ENCODE measurements around the gene MEIOB. TPM values are rescaled to one million over a fixed set of nuclear protein-coding genes. Genes with fewer than 3 reads are reported as not detected.

The MEIOB gene
- total RNA-seq, 3 donors from 2014 or later (not counting 1 experiment from before 2014, with no cell fraction given), result not detected

- H3K4me3 Mint-ChIP-seq, result no peak overlapping the region
- no peak for ATAC-seq
- H3K36me3 Mint-ChIP-seq, result no peaks in the 10 kb centered on the region
- Histone ChIP-seq H3K27ac (ENCODE audit: low read length) (no peak overlapping the region), H3K4me1 (ENCODE audit: control insufficient read depth, insufficient read depth, low read length) (no peaks in the 10 kb centered on the region), H3K9me3 (ENCODE audit: control insufficient read depth, insufficient read depth, low read length) (no peaks in the 10 kb centered on the region), H3K4me3 (ENCODE audit: low read length) (no peak overlapping the region), H3K36me3 (ENCODE audit: control insufficient read depth, insufficient read depth, low read length) (peaks cover 47% of the 10 kb centered on the region), H3K27me3 (ENCODE audit: control insufficient read depth, insufficient read depth, low read length) (no peaks in the 10 kb centered on the region)
- WGBS (ENCODE audit: insufficient coverage), result 96% methylated on average over 27 of the region's 27 CpGs
- no peak overlapping the region for H3K27ac Mint-ChIP-seq
- H3K27me3 Mint-ChIP-seq (ENCODE audit: low read depth in 2 of 2), result no peaks in the 10 kb centered on the region
- H3K9me3 Mint-ChIP-seq, result no peaks in the 10 kb centered on the region
- H3K4me1 Mint-ChIP-seq, result peaks cover 3% of the 10 kb centered on the region in 2 donors
- intact Hi-C loops (cut with micrococcal nuclease), result no loop called here
- TF ChIP-seq CTCF (IDR thresholded peaks at IDR 0.05), result no peak
- DNase-seq, result no peak
Measured at GRCh38 chr16:1818204-1818872, 53.6 kb downstream of the MEIOB start.

DNA sequence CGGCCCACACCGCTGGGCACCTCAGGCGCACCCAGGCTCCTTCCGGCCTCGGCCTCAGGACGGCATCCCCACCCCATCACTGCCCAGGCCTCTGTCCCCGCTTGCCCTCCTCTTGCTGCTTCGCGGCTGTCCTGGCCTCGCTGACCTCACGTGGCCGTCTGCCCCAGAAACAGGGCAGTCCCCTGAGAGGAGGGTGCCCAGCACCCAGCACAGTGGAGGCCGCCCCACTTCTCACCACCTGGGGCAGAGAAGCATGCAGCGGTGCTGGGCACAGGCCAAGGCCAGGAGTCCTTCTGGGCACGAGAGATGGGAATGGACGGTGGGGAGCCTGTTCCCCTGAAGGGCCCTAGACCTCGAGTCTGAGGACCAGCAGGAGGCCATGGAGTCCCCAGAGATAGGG lies 54.2 kb downstream of the MEIOB start:
- no peaks in the 10 kb centered on the region for H3K9me3 Mint-ChIP-seq
- no peaks in the 10 kb centered on the region for H3K36me3 Mint-ChIP-seq

DNA sequence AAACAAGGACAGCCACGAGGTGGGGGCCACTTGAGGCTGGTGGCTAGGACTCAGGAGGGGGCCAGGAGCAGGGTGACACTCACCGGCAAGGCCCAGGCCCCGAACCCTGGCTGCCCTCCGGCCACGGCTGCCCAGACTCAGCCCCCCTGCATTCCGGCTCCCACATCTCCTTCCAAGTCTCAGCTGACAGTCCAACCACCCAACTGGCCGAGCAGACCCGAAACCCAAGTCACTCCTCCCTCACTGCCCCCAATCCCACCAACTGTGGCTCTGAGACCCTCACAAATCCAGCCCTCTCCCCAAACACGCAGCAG lies 54.7 kb downstream of the MEIOB start:
- Histone ChIP-seq H3K36me3 (ENCODE audit: control insufficient read depth, insufficient read depth, low read length) (peaks cover 42% of the 10 kb centered on the region), H3K27me3 (ENCODE audit: control insufficient read depth, insufficient read depth, low read length) (no peaks in the 10 kb centered on the region), H3K27ac (ENCODE audit: low read length) (no peak overlapping the region), H3K4me1 (ENCODE audit: control insufficient read depth, insufficient read depth, low read length) (no peaks in the 10 kb centered on the region), H3K4me3 (ENCODE audit: low read length) (no peak overlapping the region), H3K9me3 (ENCODE audit: control insufficient read depth, insufficient read depth, low read length) (no peaks in the 10 kb centered on the region)
- DNase-seq (no peak), ATAC-seq (no peak)
- Mint-ChIP-seq H3K4me3 (no peak overlapping the region), H3K27ac (no peak overlapping the region), H3K27me3 (ENCODE audit: low read depth in 2 of 2) (no peaks in the 10 kb centered on the region), H3K4me1 (peaks cover 7 to 8% of the 10 kb centered on the region in 2 donors), H3K9me3 (no peaks in the 10 kb centered on the region), H3K36me3 (no peaks in the 10 kb centered on the region)
- intact Hi-C loops (cut with micrococcal nuclease), result no loop called here
- TF ChIP-seq CTCF (IDR thresholded peaks at IDR 0.05), result no peak
- WGBS (ENCODE audit: insufficient coverage), result 93% methylated on average over 9 of the region's 9 CpGs

More for the DNA sequence above, 54.2 kb downstream of the MEIOB start:
- intact Hi-C loops (cut with micrococcal nuclease), result no loop called here
- H3K27ac Mint-ChIP-seq, result no peak overlapping the region
- Histone ChIP-seq H3K27ac (ENCODE audit: low read length) (no peak overlapping the region), H3K4me1 (ENCODE audit: control insufficient read depth, insufficient read depth, low read length) (no peaks in the 10 kb centered on the region), H3K9me3 (ENCODE audit: control insufficient read depth, insufficient read depth, low read length) (no peaks in the 10 kb centered on the region), H3K36me3 (ENCODE audit: control insufficient read depth, insufficient read depth, low read length) (peaks cover 47% of the 10 kb centered on the region), H3K27me3 (ENCODE audit: control insufficient read depth, insufficient read depth, low read length) (no peaks in the 10 kb centered on the region), H3K4me3 (ENCODE audit: low read length) (no peak overlapping the region)
- peaks cover 7 to 8% of the 10 kb centered on the region in 2 donors for H3K4me1 Mint-ChIP-seq
- H3K27me3 Mint-ChIP-seq (ENCODE audit: low read depth in 2 of 2), result no peaks in the 10 kb centered on the region
- TF ChIP-seq CTCF (IDR thresholded peaks at IDR 0.05), result no peak
- WGBS (ENCODE audit: insufficient coverage), result 96% methylated on average over 17 of the region's 17 CpGs
- no peak overlapping the region for H3K4me3 Mint-ChIP-seq
- ATAC-seq, result no peak
- DNase-seq, result no peak

Data from natural killer cell (primary cell).